Measurements from ENCODE around the gene CIITA. TPM values are rescaled to one million over a fixed set of nuclear protein-coding genes. Genes with fewer than 3 reads are reported as not detected.
A peak's percentile ranks its signal among the peaks of the same experiment; 100 is the strongest.

The CIITA gene
- total and polyA plus RNA-seq, 10 of the 15 experiments (the other 5 are each of a cell fraction or from before 2014, with no cell fraction given) = 11.5 to 145 (median 49.7) TPM

- ChIA-PET POLR2A (interaction anchor here (0.6 to 4.6 kb wide), 11 partner anchors 8 to 487 kb away, joined by 3 to 24 read pairs (median 5); no protein-coding TSS in a partner anchor), CTCF (interaction anchor here (0.5 to 2.2 kb wide), 12 partner anchors 8 to 398 kb away, joined by 3 to 17 read pairs (median 4); partner anchors contain the start of genes CIITA and NUBP1), RAD21 (ENCODE audit: unreplicated experiment) (interaction anchor here (0.8 to 4.8 kb wide), 14 partner anchors 11 to 390 kb away, joined by 3 to 43 read pairs (median 3); partner anchors contain the start of genes CIITA and NUBP1), SMC1A (ENCODE audit: uncharacterized antibody, unreplicated experiment) (interaction anchor here (0.6 to 6.3 kb wide), 19 partner anchors 8 to 559 kb away, joined by 3 to 55 read pairs (median 7); partner anchors contain the start of genes CIITA and NUBP1)
- no peaks in the 10 kb centered on the region; the same call in 2 of the 3 replicates for H3K9me3 ChIP-seq (replicated peaks; ENCODE audit: control insufficient read depth, insufficient read depth, low read length)
- ATAC-seq (no peak), FAIRE-seq (no peak), DNase-seq (ENCODE audit: low read depth, low spot score) (no peak)
- H3K9ac ChIP-seq (ENCODE audit: control insufficient read depth, insufficient read depth, low read length) = no peak overlapping the region
- H3K27me3 ChIP-seq (replicated peaks in 1 of 2; ENCODE audit: control insufficient read depth in 2 of 2, insufficient read depth in 2 of 2, low read length in 1 of 2) = no peaks in the 10 kb centered on the region
- H3K4me3 ChIP-seq = no peak overlapping the region
- no peaks in the 10 kb centered on the region for H3K79me2 ChIP-seq (ENCODE audit: control insufficient read depth, insufficient read depth, low read length)
- intact Hi-C loops (cut with micrococcal nuclease; ENCODE audit: unreplicated experiment) (loop anchor here (10.0 kb wide), 1 partner anchor 76 kb away; no protein-coding TSS in a partner anchor), in situ Hi-C loops (cut with MboI) (loop anchor here (5.0 kb wide), 1 partner anchor 389 kb away; no protein-coding TSS in a partner anchor)
- no TSS peak for BruUV-seq (replicated peaks)
- H3K36me3 ChIP-seq (ENCODE audit: control insufficient read depth in 2 of 2, insufficient read depth in 2 of 2, low read length in 1 of 2) = peaks cover 33 to 49% of the 10 kb centered on the region in 2 experiments
- H3K27ac ChIP-seq (ENCODE audit: control insufficient read depth, insufficient read depth) = peak overlapping the region; percentile 74; the same call in 1 of the 2 replicates
- no peaks in the 10 kb centered on the region; the same call in 1 of the 2 replicates for H4K20me1 ChIP-seq (ENCODE audit: control insufficient read depth, insufficient read depth)
- no peak overlapping the region for H2AFZ ChIP-seq (ENCODE audit: control insufficient read depth, low read depth, low read length)
- H3K4me2 ChIP-seq (ENCODE audit: control insufficient read depth, insufficient read depth) = no peak overlapping the region
- peaks cover 29% of the 10 kb centered on the region for H3K4me1 ChIP-seq (ENCODE audit: control insufficient read depth, insufficient read depth, low read length)
- TF ChIP-seq SMC3 (IDR thresholded peaks at IDR 0.05; ENCODE audit: borderline replicate concordance, low read length) = no peak
- no peak for TF ChIP-seq POLR2AphosphoS2 (IDR thresholded peaks at IDR 0.05; ENCODE audit: low read depth, low read length)
- TF ChIP-seq BRCA1 (IDR thresholded peaks at IDR 0.05; ENCODE audit: low read depth, low read length) = no peak
- TF ChIP-seq CREB1 (IDR thresholded peaks at IDR 0.05; ENCODE audit: low read depth) = no peak
- TF ChIP-seq RAD21 (IDR thresholded peaks at IDR 0.05; ENCODE audit: insufficient read depth, low read depth, low read length) = no peak
- TF ChIP-seq, protein P1, sequence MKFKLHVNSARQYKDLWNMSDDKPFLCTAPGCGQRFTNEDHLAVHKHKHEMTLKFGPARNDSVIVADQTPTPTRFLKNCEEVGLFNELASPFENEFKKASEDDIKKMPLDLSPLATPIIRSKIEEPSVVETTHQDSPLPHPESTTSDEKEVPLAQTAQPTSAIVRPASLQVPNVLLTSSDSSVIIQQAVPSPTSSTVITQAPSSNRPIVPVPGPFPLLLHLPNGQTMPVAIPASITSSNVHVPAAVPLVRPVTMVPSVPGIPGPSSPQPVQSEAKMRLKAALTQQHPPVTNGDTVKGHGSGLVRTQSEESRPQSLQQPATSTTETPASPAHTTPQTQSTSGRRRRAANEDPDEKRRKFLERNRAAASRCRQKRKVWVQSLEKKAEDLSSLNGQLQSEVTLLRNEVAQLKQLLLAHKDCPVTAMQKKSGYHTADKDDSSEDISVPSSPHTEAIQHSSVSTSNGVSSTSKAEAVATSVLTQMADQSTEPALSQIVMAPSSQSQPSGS (IDR thresholded peaks at IDR 0.05; ENCODE audit: low read length) = no peak
- no peak for TF ChIP-seq BACH1 (IDR thresholded peaks at IDR 0.05; ENCODE audit: borderline replicate concordance)
- TF ChIP-seq MEF2A (IDR thresholded peaks at IDR 0.05; ENCODE audit: insufficient read depth, low read depth, low read length) = no peak
- no peak for TF ChIP-seq HDAC6 (IDR thresholded peaks at IDR 0.05; ENCODE audit: unreplicated experiment)
- no peak for TF ChIP-seq ZNF592 (IDR thresholded peaks at IDR 0.05)
- TF ChIP-seq ESRRA (IDR thresholded peaks at IDR 0.05; ENCODE audit: low read length) = no peak
- TF ChIP-seq, protein P2, sequence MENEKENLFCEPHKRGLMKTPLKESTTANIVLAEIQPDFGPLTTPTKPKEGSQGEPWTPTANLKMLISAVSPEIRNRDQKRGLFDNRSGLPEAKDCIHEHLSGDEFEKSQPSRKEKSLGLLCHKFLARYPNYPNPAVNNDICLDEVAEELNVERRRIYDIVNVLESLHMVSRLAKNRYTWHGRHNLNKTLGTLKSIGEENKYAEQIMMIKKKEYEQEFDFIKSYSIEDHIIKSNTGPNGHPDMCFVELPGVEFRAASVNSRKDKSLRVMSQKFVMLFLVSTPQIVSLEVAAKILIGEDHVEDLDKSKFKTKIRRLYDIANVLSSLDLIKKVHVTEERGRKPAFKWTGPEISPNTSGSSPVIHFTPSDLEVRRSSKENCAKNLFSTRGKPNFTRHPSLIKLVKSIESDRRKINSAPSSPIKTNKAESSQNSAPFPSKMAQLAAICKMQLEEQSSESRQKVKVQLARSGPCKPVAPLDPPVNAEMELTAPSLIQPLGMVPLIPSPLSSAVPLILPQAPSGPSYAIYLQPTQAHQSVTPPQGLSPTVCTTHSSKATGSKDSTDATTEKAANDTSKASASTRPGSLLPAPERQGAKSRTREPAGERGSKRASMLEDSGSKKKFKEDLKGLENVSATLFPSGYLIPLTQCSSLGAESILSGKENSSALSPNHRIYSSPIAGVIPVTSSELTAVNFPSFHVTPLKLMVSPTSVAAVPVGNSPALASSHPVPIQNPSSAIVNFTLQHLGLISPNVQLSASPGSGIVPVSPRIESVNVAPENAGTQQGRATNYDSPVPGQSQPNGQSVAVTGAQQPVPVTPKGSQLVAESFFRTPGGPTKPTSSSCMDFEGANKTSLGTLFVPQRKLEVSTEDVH (IDR thresholded peaks at IDR 0.05; ENCODE audit: low read depth, partially characterized antibody) = no peak
- TF ChIP-seq MTA3 (IDR thresholded peaks at IDR 0.05; ENCODE audit: borderline replicate concordance, low read length) = no peak
- no peak for TF ChIP-seq IRF5 (IDR thresholded peaks at IDR 0.05; ENCODE audit: borderline replicate concordance)
- TF ChIP-seq CBFB (IDR thresholded peaks at IDR 0.05; ENCODE audit: low read depth) = no peak
Measured at GRCh38 chr16:10911267-10911666, 34.3 kb downstream of the CIITA start.
